Posterior cingulate gyrus (tissue), 11 donors: ENCODE data around the gene MAFG.
"Not testable (repeated sequence)": the region's sequence is repeated elsewhere in the genome, so short reads cannot be mapped to it uniquely, and the experiment has no call there.

ENCODE experiments used
- DNase-seq, 10 donors: peaks; one replicate each; pipeline versions ENCODE4 v3.0.0 to v3.0.0-alpha.2; 2020 to 2021; ENCODE audit warnings: mixed read lengths in 3 of 10
- intact Hi-C: fragments of 100-400 bp; cut with DNase I; formaldehyde crosslinking; loops from one replicate; pipeline ENCODE4 v1.15.1; 2023

MAFG gene

GRCh38 chr17:81959362-81960129 lies 32.0 kb upstream of the MAFG start:
- intact Hi-C loops = loop anchor here (1.0 kb wide), 1 partner anchor 62 kb away; no protein-coding TSS in a partner anchor
- DNase-seq = peak in 8 of 10 donors; percentile 45 to 96 (median 68)

GRCh38 chr17:81958633-81959342 lies 31.3 kb upstream of the MAFG start:
- no peak for DNase-seq
- intact Hi-C loops = loop anchor here (1.0 kb wide), 1 partner anchor 63 kb away; no protein-coding TSS in a partner anchor

GRCh38 chr17:81957691-81958432 lies 30.3 kb upstream of the MAFG start:
- intact Hi-C loops = no loop called here

GRCh38 chr17:81956607-81957589 lies 29.4 kb upstream of the MAFG start:
- intact Hi-C loops = no loop called here
- DNase-seq = no peak

More at GRCh38 chr17:81957691-81958432, 30.3 kb upstream of the MAFG start:
- DNase-seq = no peak

GRCh38 chr17:81955756-81956544 lies 28.4 kb upstream of the MAFG start:
- intact Hi-C loops = no loop called here
- DNase-seq = no peak

- intact Hi-C loops = no loop called here
- no peak for DNase-seq
Observed at GRCh38 chr17:81955058-81955681, 27.6 kb upstream of the MAFG start.

- intact Hi-C loops = no loop called here
Observed at GRCh38 chr17:81954131-81955057, 26.9 kb upstream of the MAFG start.

GRCh38 chr17:81953443-81953842 lies 25.9 kb upstream of the MAFG start:
- intact Hi-C loops, DNase-seq: not testable (repeated sequence)

More at GRCh38 chr17:81954131-81955057, 26.9 kb upstream of the MAFG start:
- DNase-seq = no peak

- DNase-seq = no peak
- intact Hi-C loops = no loop called here
Observed at GRCh38 chr17:81952792-81953228, 25.3 kb upstream of the MAFG start.

- DNase-seq = no peak
- intact Hi-C loops = no loop called here
Observed at GRCh38 chr17:81951785-81952684, 24.5 kb upstream of the MAFG start.

GRCh38 chr17:81950501-81950900 lies 23.0 kb upstream of the MAFG start:
- DNase-seq = no peak
- intact Hi-C loops = no loop called here

GRCh38 chr17:81948635-81949378 lies 21.3 kb upstream of the MAFG start:
- DNase-seq = no peak
- intact Hi-C loops = no loop called here

- peak in 1 of 10 donors; percentile 78 for DNase-seq
- intact Hi-C loops = no loop called here
Observed at GRCh38 chr17:81947189-81947588, 19.7 kb upstream of the MAFG start, which contains the start of gene MYADML2. MYADML2 (minus strand) TSS chr17:81947233; CDS start chr17:81941741, 5,492 bp downstream.

GRCh38 chr17:81944858-81945257 lies 17.3 kb upstream of the MAFG start:
- intact Hi-C loops = no loop called here
- no peak for DNase-seq

GRCh38 chr17:81942167-81942553 lies 14.6 kb upstream of the MAFG start:
- intact Hi-C loops = no loop called here
- DNase-seq = no peak
